Activated CD4-positive, alpha-beta T cell treated with anti-CD3 and anti-CD28 coated beads, Interleukin-2, Interleukin-4, amounts not matched to agents 100 ng/mL and 50 ng/mL, durations not matched to agents 16 hours and 8 hours (primary cell): ENCODE results near the gene NME3.
"Not testable (repeated sequence)": the region's sequence is repeated elsewhere in the genome, so short reads cannot be mapped to it uniquely, and the experiment has no call there.

ENCODE experiments used
- DNase-seq: peaks from one replicate; pipeline ENCODE4 v3.0.0-alpha.2; 2020; ENCODE audit warnings: low spot score

Gene NME3

DNA sequence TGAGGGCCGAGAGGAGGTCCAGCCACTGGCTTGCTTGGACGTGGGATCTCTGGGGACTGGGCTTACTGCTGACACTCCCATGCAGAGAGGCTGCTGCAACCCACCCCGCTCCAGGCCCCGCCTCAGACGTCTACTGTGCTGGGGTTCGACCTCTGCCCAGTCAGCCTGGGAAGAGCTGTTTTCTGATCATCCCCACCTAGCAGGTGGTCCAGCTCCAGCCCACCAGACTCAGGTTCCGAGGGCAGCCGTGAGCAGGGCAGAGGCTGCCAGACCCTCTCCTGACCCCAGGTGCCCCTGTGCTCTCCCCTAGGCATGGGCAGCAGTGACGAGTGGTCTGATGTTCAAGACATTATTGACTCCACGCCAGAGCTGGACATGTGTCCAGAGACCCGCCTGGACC, 23.4 kb downstream of the NME3 start:
- no peak for DNase-seq

DNA sequence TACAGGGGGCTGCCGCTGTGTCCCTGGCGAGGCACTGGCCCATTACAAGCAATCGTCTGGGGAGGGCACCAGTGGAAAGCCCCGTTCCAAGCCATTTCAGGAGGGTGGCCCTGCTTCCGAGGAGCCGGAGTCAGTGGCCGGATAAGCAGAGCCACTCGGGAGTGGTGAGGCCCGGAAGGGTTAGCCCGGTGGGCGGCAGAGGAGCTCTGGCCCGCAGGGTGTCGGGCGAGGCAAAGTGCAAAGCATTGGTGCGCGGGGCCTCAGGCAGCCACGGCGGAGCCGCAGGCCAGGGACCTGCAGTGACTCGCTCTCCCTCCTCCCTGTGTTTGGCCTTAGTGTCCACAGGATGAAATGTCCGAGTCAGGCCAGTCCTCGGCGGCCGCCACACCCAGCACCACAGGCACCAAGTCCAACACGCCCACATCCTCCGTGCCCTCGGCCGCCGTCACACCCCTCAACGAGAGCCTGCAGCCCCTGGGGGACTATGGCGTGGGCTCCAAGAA, 24.6 kb downstream of the NME3 start:
- no peak for DNase-seq

DNA sequence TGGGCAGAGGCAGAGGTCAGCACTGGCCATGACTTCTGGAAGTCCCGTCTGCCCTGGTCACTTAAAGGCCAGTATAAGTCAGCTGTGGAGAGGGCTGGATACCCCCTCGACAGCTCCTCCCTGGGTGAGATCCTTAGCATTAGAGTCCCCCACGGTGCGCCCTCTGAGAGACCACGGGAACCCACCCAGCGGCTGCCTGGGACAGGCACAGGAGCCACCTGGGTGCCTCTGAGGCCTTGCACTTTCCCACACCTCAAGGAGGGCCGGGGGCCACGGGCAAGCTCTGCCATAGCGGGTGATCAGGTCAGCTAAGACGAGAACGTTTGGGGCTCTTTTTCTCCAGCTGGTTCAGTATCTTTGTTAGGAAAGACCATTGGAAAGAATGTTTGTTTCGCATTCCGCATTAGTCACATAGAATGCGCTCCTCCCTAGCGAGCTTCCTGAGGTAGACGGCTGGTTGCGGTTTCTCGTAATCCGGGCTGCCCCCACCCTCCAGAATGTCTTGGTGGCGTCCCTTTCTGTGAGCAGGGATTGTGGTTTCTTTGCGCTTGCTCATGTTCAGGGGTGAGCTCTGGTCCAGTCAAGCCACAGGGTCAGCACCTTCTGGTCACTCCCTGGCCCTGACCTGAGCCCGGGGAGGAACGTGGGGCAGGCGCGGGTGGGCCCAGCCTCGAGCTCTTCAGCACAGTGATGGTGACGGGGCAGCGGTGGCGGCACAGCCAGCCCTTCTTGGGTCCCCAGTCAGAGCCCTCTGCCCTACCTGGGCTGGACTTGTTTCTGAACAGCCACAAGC, 25.2 kb downstream of the NME3 start:
- no peak for DNase-seq

DNA sequence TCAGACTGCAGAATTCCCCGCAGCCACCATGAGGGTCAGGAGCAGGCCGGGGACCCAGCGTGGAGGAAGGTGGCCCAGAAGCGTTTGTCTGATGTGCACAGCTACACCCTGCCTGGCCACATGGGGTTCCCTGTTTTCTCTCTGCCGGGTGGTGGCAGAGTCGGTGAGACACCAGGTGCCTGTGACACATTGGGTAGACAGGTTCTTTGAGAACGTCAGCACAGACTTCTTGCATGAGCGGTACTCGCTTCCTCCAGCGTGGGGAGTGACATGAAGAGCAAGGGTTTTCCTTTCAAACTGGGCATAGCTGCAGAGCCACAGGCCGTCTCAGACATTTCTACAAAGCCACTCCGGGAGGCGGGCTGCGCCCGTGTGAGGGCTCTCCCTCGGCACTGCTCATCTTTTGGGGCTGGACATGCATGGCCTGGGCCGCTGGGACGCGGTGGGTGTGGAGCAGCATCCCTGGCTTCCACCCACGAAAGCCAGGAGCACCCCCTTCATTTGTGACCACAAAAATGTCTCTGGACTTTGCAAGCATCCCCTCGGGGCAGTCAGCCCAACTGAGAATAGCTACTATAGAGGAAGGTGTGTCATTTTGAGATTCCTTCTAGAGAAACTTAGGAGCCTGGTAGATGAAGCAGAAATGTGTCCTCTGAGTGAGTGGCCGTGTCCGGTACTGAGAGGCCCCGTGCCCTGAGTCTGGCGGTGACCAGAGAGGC, 26.0 kb downstream of the NME3 start:
- DNase-seq: no peak

- DNase-seq: no peak
Observed at GRCh38 chr16:1744338-1744840, 27.0 kb downstream of the NME3 start.

- no peak for DNase-seq
Observed at GRCh38 chr16:1743376-1744337, 27.7 kb downstream of the NME3 start.

DNA sequence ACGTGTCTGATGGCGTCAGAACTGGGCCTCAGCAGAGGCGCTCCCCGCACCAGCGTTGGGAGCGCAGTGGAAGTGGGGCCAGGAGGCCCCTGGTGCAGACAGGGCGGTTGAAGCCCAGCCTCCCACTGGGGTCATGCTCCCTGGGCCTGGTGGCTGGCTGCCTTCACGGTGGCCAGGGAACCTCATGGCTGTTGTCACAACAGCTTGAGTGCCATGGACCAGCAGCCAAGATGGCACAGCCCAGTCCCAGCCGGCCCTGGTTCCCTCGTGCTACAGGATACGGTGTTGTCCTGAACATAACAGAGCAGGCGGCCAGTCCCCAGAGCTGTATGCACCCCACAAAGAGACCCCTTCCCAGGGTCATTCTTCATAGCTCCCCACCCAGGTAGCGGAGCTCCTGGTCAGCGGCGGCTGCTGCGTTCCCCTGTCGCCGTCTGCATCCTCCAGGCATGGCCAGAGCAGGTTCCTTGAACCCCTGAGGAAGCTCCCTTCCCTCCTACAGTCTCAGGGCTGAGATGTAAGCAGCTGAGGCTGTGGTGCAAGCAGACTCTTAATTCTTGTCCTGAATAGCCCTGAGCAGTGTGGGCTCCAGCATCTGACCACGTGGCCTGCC, 29.7 kb downstream of the NME3 start:
- DNase-seq: no peak

GRCh38 chr16:1740781-1741490, 30.4 kb downstream of the NME3 start:
- no peak for DNase-seq

GRCh38 chr16:1740234-1740633, 31.1 kb downstream of the NME3 start:
- DNase-seq: no peak

DNA sequence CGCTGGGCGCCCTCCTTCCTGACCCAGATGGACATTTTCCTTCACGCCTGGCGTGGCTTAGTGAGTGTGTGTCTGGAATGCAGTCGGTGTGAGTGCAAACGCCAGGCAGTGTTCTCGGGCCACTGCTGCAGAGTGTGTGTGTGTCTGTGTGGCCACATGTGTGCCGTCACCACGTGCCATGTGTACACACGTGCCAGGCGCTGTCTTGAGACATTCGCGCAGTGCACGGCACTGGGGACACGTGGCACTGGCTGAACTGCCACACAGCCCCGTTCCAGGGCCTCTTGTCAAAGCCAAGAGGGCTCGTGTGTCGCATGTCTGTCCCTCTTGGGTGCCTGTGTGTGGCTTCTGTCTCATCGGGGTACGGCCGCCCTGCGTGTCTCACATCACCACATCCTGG, 36.5 kb downstream of the NME3 start:
- no peak for DNase-seq

- no peak for DNase-seq
Observed at GRCh38 chr16:1734123-1734522, 37.2 kb downstream of the NME3 start.

GRCh38 chr16:1732551-1732987, 38.8 kb downstream of the NME3 start:
- DNase-seq: not testable (repeated sequence)

DNA sequence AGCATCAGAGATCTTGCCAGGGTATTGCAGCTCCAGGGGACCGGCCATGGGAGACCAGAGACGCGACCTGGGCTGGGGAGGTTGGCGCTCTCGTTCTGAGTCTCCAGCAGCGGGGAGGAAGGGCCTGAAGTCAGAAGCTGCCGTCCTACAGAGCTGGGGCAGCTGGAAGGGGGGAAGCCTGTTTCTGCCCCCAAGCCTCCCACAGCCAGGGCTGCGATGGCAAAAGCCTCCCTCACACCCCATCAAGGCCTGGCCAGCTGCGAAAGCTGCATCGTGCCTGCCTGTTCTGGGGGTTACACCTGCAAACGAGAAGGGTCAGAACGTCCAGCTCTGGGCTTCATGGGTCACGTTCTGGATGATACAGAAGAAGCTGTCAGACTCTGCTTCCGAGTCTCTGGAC, 39.3 kb downstream of the NME3 start:
- DNase-seq: no peak

DNA sequence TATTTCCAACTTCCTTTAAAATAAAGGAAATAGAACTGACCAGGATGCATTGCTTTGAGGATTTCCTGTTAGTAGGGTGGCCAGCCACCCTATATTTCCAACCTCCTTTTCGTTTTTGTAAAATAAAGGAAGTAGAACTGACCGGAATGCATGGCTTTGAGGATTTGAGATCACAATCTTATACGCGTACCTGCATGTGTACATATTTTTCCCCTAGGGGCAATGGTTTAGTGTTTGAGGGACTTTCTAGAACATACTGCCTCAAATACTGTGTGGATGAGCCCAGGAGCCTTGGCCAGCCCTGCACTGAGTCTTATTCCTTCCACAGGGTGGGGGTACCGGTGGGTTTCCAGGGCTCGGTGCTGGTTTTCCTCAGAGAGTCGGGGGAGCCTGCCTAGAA, 39.7 kb downstream of the NME3 start:
- DNase-seq: no peak

DNA sequence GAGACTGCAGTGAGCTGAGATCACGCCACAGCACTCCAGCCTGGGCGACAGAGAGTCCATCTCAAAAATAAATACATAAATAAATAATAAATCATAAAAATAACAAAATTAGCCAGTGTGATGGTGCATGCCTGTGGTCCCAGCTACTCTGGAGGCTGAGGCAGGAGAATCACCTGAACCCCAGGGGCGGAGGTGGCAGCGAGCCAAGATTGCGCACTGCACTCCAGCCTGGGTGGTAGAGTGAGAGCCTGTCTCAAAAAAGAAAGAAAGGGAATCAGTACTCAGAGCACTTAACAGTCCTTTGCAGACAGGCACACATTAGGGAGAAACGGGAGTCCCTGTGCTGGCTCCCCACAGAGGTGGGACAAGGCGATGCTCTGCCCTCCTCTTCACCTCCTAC, 40.3 kb downstream of the NME3 start:
- no peak for DNase-seq

GRCh38 chr16:1729445-1729844, 41.9 kb downstream of the NME3 start:
- no peak for DNase-seq

- DNase-seq: no peak
Observed at GRCh38 chr16:1729026-1729425, 42.3 kb downstream of the NME3 start.

- no peak for DNase-seq
Observed at GRCh38 chr16:1727651-1728624, 43.4 kb downstream of the NME3 start.

DNA sequence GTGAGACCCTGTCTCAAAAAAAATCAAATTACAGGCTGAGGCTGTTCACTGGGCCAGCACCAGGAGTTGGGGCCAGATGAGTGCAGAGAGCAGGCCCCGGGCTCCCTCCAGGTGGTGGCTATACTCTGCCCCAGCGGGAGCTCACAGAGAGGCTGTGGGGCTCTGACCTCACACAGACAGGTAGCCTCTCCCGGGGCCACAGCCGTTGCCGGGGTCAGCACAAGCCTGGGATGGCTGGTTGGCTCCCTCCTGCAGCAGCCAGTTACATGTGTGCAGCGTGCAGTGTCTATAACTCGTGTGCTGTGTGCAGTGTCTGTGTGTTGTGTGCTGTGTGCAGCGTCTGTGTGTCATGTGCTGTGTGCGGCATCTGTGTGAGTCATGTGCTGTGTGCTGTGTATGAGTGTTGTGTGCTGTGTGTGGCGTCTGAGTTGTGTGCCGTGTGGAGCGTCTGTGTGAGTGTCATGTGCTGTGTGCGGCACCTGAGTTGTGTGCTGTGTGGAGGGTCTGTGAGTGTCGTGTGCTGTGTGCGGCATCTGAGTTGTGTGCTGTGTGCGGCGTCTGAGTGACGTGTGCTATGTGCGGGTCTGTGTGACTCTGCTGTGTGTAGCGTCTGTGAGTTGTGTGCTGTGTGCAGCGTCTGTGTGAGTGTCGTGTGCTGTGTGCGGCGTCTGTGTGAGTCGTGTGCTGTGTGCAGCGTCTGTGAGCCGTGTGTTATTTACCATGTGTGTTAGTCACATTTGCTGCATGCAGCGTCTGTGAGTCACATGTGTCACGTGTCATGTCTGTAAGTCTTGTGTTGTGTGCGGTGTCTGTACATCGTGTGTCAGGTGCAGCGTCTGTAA, 44.5 kb downstream of the NME3 start:
- DNase-seq: no peak
